Endothelial cell of umbilical vein (primary cell): ENCODE data around the gene LMF1. TPM values are rescaled to one million over a fixed set of nuclear protein-coding genes. Genes with fewer than 3 reads are reported as not detected.

Experiments
- BruUV-seq: library from RNA; stranded (reverse); fragments of 400-500 nt; replicated peaks from 2 replicates; lab custom pipeline; 2021; lab: Mats Ljungman, UMichigan
- CTCF ChIA-PET: fragments of 300-600, 350-600 bp; sonication (Branson Sonifier 250); formaldehyde crosslinking; loops from one replicate; lab custom pipeline; 2021; ENCODE audit warnings: antibody characterized with exemption, inconsistent platforms; lab: Charles Lee
- POLR2A ChIA-PET: fragments of 300-600, 350-600 bp; sonication (Branson Sonifier 250); formaldehyde crosslinking; loops from one replicate; lab custom pipeline; 2021; ENCODE audit warnings: antibody characterized with exemption, inconsistent platforms; lab: Charles Lee
- DNase-seq: peaks from one replicate; pipeline ENCODE4 v3.0.0-alpha.2; 2011; ENCODE audit warnings: low read depth, low spot score
- FAIRE-seq: peaks from 2 replicates; lab custom pipeline; 2011; peaks lifted over from hg19 to GRCh38; lab: Jason Lieb, UNC
- H2AFZ ChIP-seq: 2 replicates; pipeline ENCODE4 v1.6.0; 2012; ENCODE audit warnings: low read depth, low read length, control low read depth, inconsistent platforms
- H3K27ac ChIP-seq: 2 replicates; pipeline ENCODE4 v1.5.1; 2011; ENCODE audit warnings: low read depth, mild to moderate bottlenecking, control low read depth, low read length, moderate library complexity; ENCODE audit not compliant: insufficient read depth
- H3K27me3 ChIP-seq, 2 experiments: 2 replicates each; pipeline versions ENCODE4 v1.6.0 to v1.6.1; 2011; ENCODE audit warnings: low read length in 2 of 2, mixed read lengths in 1 of 2; ENCODE audit not compliant: control insufficient read depth in 2 of 2, insufficient read depth in 2 of 2
- H3K36me3 ChIP-seq, 2 experiments: 2 replicates in 1 of 2; 3 replicates in 1 of 2; pipeline ENCODE4 v1.5.1; 2011; ENCODE audit warnings: low read length in 2 of 2, mild to moderate bottlenecking in 1 of 2, moderate library complexity in 1 of 2; ENCODE audit not compliant: control insufficient read depth in 2 of 2, insufficient read depth in 2 of 2; ENCODE audit errors: extremely low read depth in 1 of 2
- H3K4me1 ChIP-seq: 3 replicates; pipeline ENCODE4 v1.5.1; 2011; ENCODE audit warnings: mild to moderate bottlenecking, low read length; ENCODE audit not compliant: control insufficient read depth, insufficient read depth; ENCODE audit errors: extremely low read depth
- H3K4me2 ChIP-seq: 2 replicates; pipeline ENCODE4 v1.6.1; 2011; ENCODE audit warnings: low read length, control low read depth, mixed read lengths; ENCODE audit not compliant: insufficient read depth
- H3K4me3 ChIP-seq, 3 experiments: fragments of 200-600 bp in 1 of 3; sonication (generic), shearing (Covaris generic) in 1 of 3; replicated peaks in 1 of 3; 2 replicates each; pipeline ENCODE4 v1.5.1; 2011 to 2016; ENCODE audit warnings: control low read depth in 3 of 3, low read length in 3 of 3, mild to moderate bottlenecking in 2 of 3, inconsistent platforms in 1 of 3, low read depth in 1 of 3, moderate library complexity in 1 of 3; ENCODE audit not compliant: insufficient read depth in 1 of 3
- H3K79me2 ChIP-seq: 2 replicates; pipeline ENCODE4 v1.6.0; 2012; ENCODE audit warnings: low read length, inconsistent platforms; ENCODE audit not compliant: control insufficient read depth, insufficient read depth
- H3K9ac ChIP-seq: replicated peaks from 2 replicates; pipeline ENCODE3; 2011; ENCODE audit warnings: low read length, control low read depth; ENCODE audit not compliant: insufficient read depth; ENCODE audit errors: extremely low read depth
- H3K9me1 ChIP-seq: replicated peaks from 3 replicates; pipeline ENCODE4 v1.6.0; 2011; ENCODE audit warnings: mild to moderate bottlenecking, low read length; ENCODE audit not compliant: control insufficient read depth, insufficient read depth; ENCODE audit errors: extremely low read depth
- H3K9me3 ChIP-seq: replicated peaks from 2 replicates; pipeline ENCODE4 v1.5.1; 2012; ENCODE audit warnings: low read length, inconsistent platforms; ENCODE audit not compliant: control insufficient read depth, insufficient read depth
- H4K20me1 ChIP-seq: replicated peaks from 2 replicates; pipeline ENCODE3; 2011; ENCODE audit warnings: mild to moderate bottlenecking, low read length; ENCODE audit not compliant: control insufficient read depth, insufficient read depth; ENCODE audit errors: extremely low read depth
- EZH2 ChIP-seq: IDR thresholded peaks from 2 replicates; pipeline ENCODE4 v1.6.1; 2012; ENCODE audit warnings: borderline replicate concordance, low read depth, mild to moderate bottlenecking, moderate library complexity, low read length, inconsistent platforms; ENCODE audit not compliant: severe bottlenecking
- FOS ChIP-seq: IDR thresholded peaks from 2 replicates; pipeline ENCODE4 v1.6.1; 2011; ENCODE audit warnings: mild to moderate bottlenecking, low read length, moderate library complexity, borderline replicate concordance; ENCODE audit not compliant: insufficient read depth
- GATA2 ChIP-seq: IDR thresholded peaks from 2 replicates; pipeline ENCODE4 v1.7.0; 2011; ENCODE audit warnings: low read depth, mild to moderate bottlenecking, moderate library complexity, mixed read lengths, low read length; ENCODE audit not compliant: insufficient read length, insufficient read depth
- JUN ChIP-seq: IDR thresholded peaks from 2 replicates; pipeline ENCODE4 v1.6.1; 2011; ENCODE audit warnings: borderline replicate concordance, low read depth; ENCODE audit not compliant: insufficient read length, insufficient read depth
- MAX ChIP-seq: IDR thresholded peaks from 2 replicates; pipeline ENCODE4 v1.6.1; 2011; ENCODE audit not compliant: insufficient read depth, insufficient read length
- MYC ChIP-seq: IDR thresholded peaks from one replicate; pipeline ENCODE4 v1.6.1; 2011; ENCODE audit warnings: mild to moderate bottlenecking, low read depth, low read length
- POLR2A ChIP-seq: IDR thresholded peaks from 2 replicates; pipeline ENCODE4 v1.6.1; 2012; ENCODE audit warnings: low read depth, mild to moderate bottlenecking, control low read depth, low read length
- POLR2AphosphoS5 ChIP-seq: IDR thresholded peaks from 2 replicates; pipeline ENCODE4 v1.6.1; 2012; ENCODE audit warnings: low read depth, mild to moderate bottlenecking, control low read depth, low read length, moderate library complexity; ENCODE audit not compliant: insufficient read depth
- dilution Hi-C: fragments of 300-500 bp; cut with MboI; formaldehyde crosslinking; loops from one replicate; pipeline ENCODE4 v1.15.0; 2019; ENCODE audit warnings: low sequenced_read_pairs; ENCODE audit not compliant: extremely low pct_ligation_motif_present
- intact Hi-C: fragments of 100-400 bp; cut with micrococcal nuclease; formaldehyde crosslinking; loops from one replicate; pipeline ENCODE4 v1.10.0; 2022
- polyA plus RNA-seq, 4 experiments: library from polyadenylated mRNA; depleted of rRNA in 3 of 4; stranded (reverse) in 3 of 4; unstranded in 1 of 4; fragments of >200 nt; gene quantifications; 2 replicates each; pipeline versions ENCODE4 v1.2.1 to v1.2.3, GENCODE V29; 2011 to 2012; ENCODE audit warnings: missing spikeins in 1 of 4
- total RNA-seq: library from RNA; stranded (reverse); gene quantifications from 2 replicates; pipeline ENCODE4 v1.2.3, GENCODE V29; 2021
- TF ChIP-seq, protein P1 (sequence below), 2 donors: IDR thresholded peaks; 1 replicate in 1 of 2; 2 replicates in 1 of 2; pipeline ENCODE4 v1.5.1; 2011; ENCODE audit warnings: low read length in 2 of 2, mild to moderate bottlenecking in 2 of 2, moderate library complexity in 2 of 2, control low read depth in 1 of 2, inconsistent platforms in 1 of 2, low read depth in 1 of 2; ENCODE audit not compliant: insufficient read depth in 1 of 2; ENCODE audit errors: extremely low read depth in 1 of 2

The LMF1 gene
- total and polyA plus RNA-seq, 2 donors (not counting 3 experiments of a cell fraction or from before 2014, with no cell fraction given) = 17.8 TPM

DNA sequence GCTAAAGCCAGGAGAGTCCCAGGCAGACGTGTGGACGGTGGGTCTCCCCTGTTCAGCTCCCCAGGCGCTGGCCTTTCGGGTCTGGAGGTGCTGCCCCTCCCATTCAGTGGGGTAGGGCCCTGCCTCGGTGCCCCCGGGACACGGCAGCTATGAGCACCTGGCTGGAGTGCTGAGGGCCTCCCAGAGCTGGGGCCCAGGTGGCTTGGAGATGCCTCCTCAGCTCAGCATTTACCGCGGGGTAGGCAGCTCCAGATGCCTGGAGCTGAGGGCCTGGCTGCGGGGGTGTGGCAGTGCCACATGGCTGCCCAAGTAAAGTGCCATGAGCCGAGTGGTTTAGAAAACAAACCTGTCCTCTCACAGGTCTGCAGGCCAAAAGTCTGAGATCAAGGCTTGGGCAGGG, 30.3 kb upstream of the LMF1 start:
- Histone ChIP-seq H3K9ac (no peak overlapping the region), H2AFZ (no peak overlapping the region), H3K27ac (no peak overlapping the region), H3K4me2 (no peak overlapping the region), H3K27me3 (no peaks in the 10 kb centered on the region), H3K4me1 (peaks cover 31% of the 10 kb centered on the region), H3K36me3 (no peaks in the 10 kb centered on the region), H3K9me1 (no peaks in the 10 kb centered on the region), H3K79me2 (no peaks in the 10 kb centered on the region), H4K20me1 (no peaks in the 10 kb centered on the region), H3K4me3 (no peak overlapping the region), H3K9me3 (no peaks in the 10 kb centered on the region)
- DNase-seq (no peak), FAIRE-seq (no peak)
- intact Hi-C loops = no loop called here
- CTCF ChIA-PET = interaction anchor here (2.7 kb wide), 1 partner anchor 21 kb away, joined by 13 read pairs; the partner anchor contains the start of gene SOX8
- POLR2A ChIA-PET = no interaction called here
- no peak for TF ChIP-seq POLR2AphosphoS5
- no TSS peak for BruUV-seq
- dilution Hi-C loops = no loop called here

DNA sequence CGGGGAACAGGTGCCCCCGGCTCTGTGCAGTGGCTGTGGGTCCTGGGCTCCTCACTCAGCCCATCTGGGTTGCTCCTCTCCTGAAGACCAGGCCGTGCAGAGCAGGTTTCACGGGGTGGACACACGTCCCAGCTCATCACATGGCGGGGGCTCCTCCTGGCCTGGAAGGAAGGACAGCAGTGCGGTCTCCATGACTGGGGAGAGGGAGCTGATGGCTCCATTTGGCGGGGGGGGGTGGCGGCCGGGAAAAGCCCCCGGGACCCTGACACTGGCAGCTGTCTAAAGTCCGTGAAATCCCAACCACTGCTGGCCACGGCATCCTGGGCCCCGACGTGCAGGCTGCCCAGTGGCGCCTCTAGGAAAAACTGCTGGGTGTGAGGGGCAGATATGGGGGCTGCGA, 29.8 kb upstream of the LMF1 start:
- dilution Hi-C loops (no loop called here), intact Hi-C loops (no loop called here)
- H3K36me3 ChIP-seq = no peaks in the 10 kb centered on the region
- no peak overlapping the region for H2AFZ ChIP-seq
- H3K4me3 ChIP-seq = no peak overlapping the region
- no peaks in the 10 kb centered on the region for H3K79me2 ChIP-seq
- BruUV-seq = no TSS peak
- no peaks in the 10 kb centered on the region for H3K9me1 ChIP-seq
- H3K27ac ChIP-seq = no peak overlapping the region
- H3K27me3 ChIP-seq = no peaks in the 10 kb centered on the region
- no peak overlapping the region for H3K4me2 ChIP-seq
- no peaks in the 10 kb centered on the region for H3K9me3 ChIP-seq
- no peak overlapping the region for H3K9ac ChIP-seq
- TF ChIP-seq POLR2A (no peak), JUN (no peak), MYC (no peak), EZH2 (no peak), POLR2AphosphoS5 (no peak), MAX (no peak), FOS (no peak), GATA2 (no peak)
- TF ChIP-seq, protein P1, sequence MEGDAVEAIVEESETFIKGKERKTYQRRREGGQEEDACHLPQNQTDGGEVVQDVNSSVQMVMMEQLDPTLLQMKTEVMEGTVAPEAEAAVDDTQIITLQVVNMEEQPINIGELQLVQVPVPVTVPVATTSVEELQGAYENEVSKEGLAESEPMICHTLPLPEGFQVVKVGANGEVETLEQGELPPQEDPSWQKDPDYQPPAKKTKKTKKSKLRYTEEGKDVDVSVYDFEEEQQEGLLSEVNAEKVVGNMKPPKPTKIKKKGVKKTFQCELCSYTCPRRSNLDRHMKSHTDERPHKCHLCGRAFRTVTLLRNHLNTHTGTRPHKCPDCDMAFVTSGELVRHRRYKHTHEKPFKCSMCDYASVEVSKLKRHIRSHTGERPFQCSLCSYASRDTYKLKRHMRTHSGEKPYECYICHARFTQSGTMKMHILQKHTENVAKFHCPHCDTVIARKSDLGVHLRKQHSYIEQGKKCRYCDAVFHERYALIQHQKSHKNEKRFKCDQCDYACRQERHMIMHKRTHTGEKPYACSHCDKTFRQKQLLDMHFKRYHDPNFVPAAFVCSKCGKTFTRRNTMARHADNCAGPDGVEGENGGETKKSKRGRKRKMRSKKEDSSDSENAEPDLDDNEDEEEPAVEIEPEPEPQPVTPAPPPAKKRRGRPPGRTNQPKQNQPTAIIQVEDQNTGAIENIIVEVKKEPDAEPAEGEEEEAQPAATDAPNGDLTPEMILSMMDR (IDR thresholded peaks at IDR 0.05; ENCODE audit: extremely low read depth in 1 of 2, insufficient read depth in 1 of 2, low read depth in 1 of 2, low read length in 2 of 2) = no peak
- no peak for FAIRE-seq
- POLR2A ChIA-PET = no interaction called here
- H3K4me1 ChIP-seq = peaks cover 31% of the 10 kb centered on the region
- DNase-seq = no peak
- CTCF ChIA-PET = interaction anchor here (0.8 to 2.7 kb wide), 2 partner anchors 21 to 31 kb away, joined by 3 to 13 read pairs; partner anchors contain the start of gene SOX8
- H4K20me1 ChIP-seq = no peaks in the 10 kb centered on the region
